Stimulated activated CD4-positive, alpha-beta T cell treated with anti-CD3 and anti-CD28 coated beads, Interleukin-15, amount 100 ng/mL, for 48 hours (primary cell): ENCODE data around the gene EPS15.
A peak's percentile ranks its signal among the peaks of the same experiment; 100 is the strongest.
"Not testable (repeated sequence)": the region's sequence is repeated elsewhere in the genome, so short reads cannot be mapped to it uniquely, and the experiment has no call there.

ENCODE experiments used
- DNase-seq, 2 donors: peaks; one replicate each; pipeline ENCODE4 v3.0.0-alpha.2; 2020; ENCODE audit warnings: low read depth in 2 of 2

EPS15 gene

GRCh38 chr1:51542158-51542953 lies 23.3 kb upstream of the EPS15 start:
- no peak for DNase-seq

- no peak for DNase-seq
These were observed 22.4 kb upstream of the EPS15 start for GRCh38 chr1:51541313-51542050.

GRCh38 chr1:51537568-51537967 lies 18.5 kb upstream of the EPS15 start:
- no peak for DNase-seq

- no peak for DNase-seq
These were observed 16.0 kb upstream of the EPS15 start for GRCh38 chr1:51535006-51535592.

GRCh38 chr1:51534447-51534846 lies 15.4 kb upstream of the EPS15 start:
- no peak for DNase-seq

GRCh38 chr1:51532853-51533252 lies 13.8 kb upstream of the EPS15 start:
- no peak for DNase-seq

DNA sequence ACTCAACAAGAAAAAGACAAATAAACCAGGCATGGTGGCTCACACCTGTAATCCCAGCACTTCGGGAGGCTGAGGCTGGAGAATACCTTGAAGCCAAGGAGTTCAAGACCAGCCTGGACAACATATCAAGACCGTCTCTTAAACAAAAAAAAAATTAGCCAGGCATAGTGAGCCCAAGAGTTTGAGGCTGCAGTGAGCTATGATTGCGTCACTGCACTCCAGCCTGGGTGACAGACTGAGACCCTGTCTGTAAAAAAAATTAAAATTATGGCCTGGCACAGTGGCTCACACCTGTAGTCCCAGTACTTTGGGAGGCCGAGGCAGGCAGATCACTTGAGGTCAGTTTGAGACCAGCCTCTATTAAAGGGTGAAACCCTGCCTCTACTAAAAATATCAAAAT lies 11.4 kb upstream of the EPS15 start:
- DNase-seq: not testable (repeated sequence)

DNA sequence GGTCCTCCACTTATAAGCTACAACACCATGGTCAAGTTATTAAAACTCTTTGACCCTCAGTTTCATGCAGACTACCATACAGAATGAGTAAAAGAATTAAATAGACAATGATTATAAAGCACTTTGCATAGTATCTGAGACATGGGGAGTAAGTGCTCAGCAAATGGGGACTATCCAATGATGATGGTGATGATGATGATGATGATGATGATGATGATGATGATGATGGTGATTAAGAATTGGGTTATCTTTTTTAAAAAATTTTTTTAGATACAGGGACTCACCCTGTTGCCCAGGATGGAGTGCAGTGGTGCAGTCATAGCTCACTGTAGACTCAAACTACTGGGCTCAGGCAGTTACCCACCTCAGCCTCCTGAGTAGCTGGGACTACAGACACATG lies 8.1 kb upstream of the EPS15 start:
- DNase-seq: no peak

DNA sequence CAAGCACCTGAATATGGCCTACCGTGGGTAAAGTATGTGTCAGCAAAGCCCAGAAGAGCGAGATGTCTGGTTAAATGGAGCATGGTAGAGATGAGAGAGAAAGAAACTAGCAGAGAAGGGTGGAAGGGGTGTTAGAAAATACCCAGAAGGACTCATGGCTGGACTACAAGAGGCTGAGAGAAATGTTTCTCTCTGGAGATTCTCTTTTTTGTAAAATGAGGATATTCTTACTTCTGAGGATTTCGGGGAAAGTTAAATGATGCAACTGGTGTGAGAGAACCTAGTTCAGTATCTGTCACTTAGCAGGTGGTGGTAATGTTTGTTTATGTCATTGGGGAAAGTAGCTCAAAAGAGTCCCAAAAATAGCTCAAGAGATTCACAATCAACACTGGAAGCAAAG lies 7.2 kb upstream of the EPS15 start:
- DNase-seq: no peak

GRCh38 chr1:51525295-51525694 lies 6.2 kb upstream of the EPS15 start:
- no peak for DNase-seq

- DNase-seq: no peak
These were observed 5.8 kb upstream of the EPS15 start for GRCh38 chr1:51524817-51525216.

GRCh38 chr1:51523931-51524330 lies 4.9 kb upstream of the EPS15 start:
- DNase-seq: no peak

DNA sequence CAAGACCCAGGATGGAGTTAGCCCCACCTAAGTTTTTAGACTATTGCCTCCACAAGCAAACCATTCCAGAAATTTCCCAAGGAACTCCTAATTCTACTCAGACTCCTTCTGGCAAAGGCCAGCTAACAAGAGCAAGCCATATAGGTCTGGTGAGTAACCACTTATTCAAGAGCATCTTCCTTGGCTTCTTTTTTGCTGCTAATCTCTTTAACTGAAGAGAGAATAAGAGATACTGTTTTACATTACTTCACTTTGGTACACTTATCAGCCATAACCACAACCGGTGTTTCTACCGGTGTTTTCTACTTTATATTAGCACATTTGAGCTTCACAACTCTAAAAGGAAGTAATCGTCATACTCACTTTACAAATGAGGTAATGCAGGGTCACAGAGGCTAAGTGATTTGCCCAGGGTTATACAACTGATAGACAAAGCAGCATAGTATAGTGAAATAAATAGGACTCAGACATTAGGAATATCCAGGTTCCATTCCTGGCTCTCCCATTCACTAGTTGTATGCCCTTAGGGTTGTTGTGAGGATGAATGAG lies 1.7 kb upstream of the EPS15 start:
- DNase-seq: no peak

GRCh38 chr1:51519865-51520699 lies 1.0 kb upstream of the EPS15 start:
- no peak for DNase-seq

GRCh38 chr1:51518586-51519047 lies 449 bp downstream of the EPS15 start:
- DNase-seq: peak in 1 of 2 donors; percentile 30

- no peak for DNase-seq
These were observed 957 bp downstream of the EPS15 start for GRCh38 chr1:51518033-51518585.

GRCh38 chr1:51517361-51518032 lies 1.6 kb downstream of the EPS15 start:
- DNase-seq: no peak

DNA sequence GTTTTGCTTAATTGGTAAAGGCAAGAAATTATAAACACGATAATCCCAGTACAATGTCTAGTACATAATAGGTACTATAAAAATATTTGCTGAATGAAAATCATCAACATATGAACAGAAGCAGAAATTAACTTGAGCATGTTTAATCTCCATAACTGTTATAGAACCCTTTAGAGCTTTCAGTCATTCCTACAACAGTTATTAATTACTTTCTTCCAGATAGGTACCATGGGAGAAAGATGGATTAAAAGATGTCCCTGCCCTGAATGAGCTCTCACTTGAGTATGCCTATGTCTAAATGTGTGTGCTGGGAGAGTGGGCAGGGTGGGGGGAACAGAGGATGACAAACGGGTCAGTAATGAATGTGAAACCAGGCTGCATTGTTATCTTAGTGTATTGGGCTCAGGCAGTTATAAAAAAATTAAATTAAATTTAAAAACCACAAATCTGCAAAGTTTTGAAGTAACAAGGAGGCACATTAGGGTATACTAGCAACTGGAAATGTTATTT lies 2.4 kb downstream of the EPS15 start:
- no peak for DNase-seq

GRCh38 chr1:51515982-51516648 lies 3.0 kb downstream of the EPS15 start:
- DNase-seq: no peak
